ENCODE results near the gene ATP13A5. TPM values are rescaled to one million over a fixed set of nuclear protein-coding genes. Genes with fewer than 3 reads are reported as not detected.

The ATP13A5 gene
- total RNA-seq, 1 experiment from 2014 or later, result not detected

DNA sequence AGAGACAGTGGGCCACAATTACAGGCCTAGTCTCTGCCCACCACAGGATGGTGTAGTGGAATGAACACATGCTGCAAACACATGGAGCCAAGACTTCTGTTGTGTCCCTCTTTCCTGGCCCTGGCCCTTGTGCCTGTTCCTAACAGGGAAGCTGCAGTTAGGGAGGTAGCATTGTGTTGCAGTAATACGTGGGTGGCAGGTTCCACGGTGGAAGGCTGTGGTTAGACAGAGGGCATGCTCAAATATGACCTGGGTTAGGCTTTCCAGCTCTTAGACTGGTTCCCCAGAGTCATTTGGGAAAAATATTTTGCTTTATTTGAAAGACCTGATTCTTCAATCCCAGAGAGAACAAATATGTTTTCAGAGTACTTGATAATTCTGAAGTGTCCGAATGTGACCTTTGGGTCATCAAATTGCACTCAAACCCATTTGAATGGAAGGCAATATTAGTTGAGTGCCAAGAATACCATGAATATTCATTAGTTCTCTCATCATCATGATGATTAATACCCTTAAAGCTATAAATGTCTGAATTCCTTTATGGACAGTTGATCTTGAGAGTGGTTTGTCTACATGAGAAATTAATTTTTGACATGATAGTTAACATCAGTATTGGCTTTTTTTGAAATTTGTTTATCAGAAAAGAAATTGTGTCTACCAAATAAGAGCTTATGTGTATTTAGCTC lies 109.1 kb downstream of the ATP13A5 start:
- Histone ChIP-seq H2BK15ac (ENCODE audit: low read depth, low read length) (no peak overlapping the region), H3K79me1 (ENCODE audit: insufficient read depth, low read depth, low read length, poor library complexity, severe bottlenecking) (no peaks in the 10 kb centered on the region), H3K23me2 (ENCODE audit: insufficient read length, low read depth, low read length, poor library complexity, severe bottlenecking) (no peaks in the 10 kb centered on the region), H4K20me1 (ENCODE audit: control insufficient read depth, insufficient read depth, insufficient read length) (no peaks in the 10 kb centered on the region), H3K79me2 (ENCODE audit: insufficient read depth, low read length) (no peaks in the 10 kb centered on the region), H4K8ac (replicated peaks; ENCODE audit: insufficient read length, low read depth, low read length) (no peak overlapping the region), H3T11ph (ENCODE audit: low read length) (no peak overlapping the region), H3K9ac (ENCODE audit: extremely low read depth, insufficient read length, low read length) (no peak overlapping the region), H3K23ac (ENCODE audit: insufficient read length, low read depth, low read length) (no peak overlapping the region), H2BK5ac (ENCODE audit: insufficient read length, low read length) (no peak overlapping the region), H3K27me3 (ENCODE audit: insufficient read depth, low read length) (no peaks in the 10 kb centered on the region), H3K4me1 (ENCODE audit: insufficient read depth, low read length) (no peaks in the 10 kb centered on the region), H3K27ac (ENCODE audit: insufficient read length, low read depth, low read length) (no peak overlapping the region), H3K18ac (ENCODE audit: insufficient read length, low read depth, low read length) (no peak overlapping the region), H2BK120ac (ENCODE audit: low read depth, low read length, poor library complexity, severe bottlenecking) (no peak overlapping the region), H3K56ac (ENCODE audit: insufficient read length, low read depth, low read length) (no peak overlapping the region), H3K4ac (ENCODE audit: low read depth, low read length) (no peak overlapping the region), H3K4me2 (ENCODE audit: insufficient read depth, insufficient read length, low read length) (no peak overlapping the region), H3K9me3 (ENCODE audit: control insufficient read depth, low read depth, low read length) (no peaks in the 10 kb centered on the region), H4K5ac (ENCODE audit: insufficient read length, low read depth, low read length) (no peak overlapping the region), H2BK20ac (ENCODE audit: low read depth, low read length, poor library complexity, severe bottlenecking) (no peak overlapping the region), H4K91ac (ENCODE audit: insufficient read length, low read depth, low read length) (no peak overlapping the region), H2AK5ac (ENCODE audit: insufficient read length, low read length) (no peak overlapping the region), H3K14ac (ENCODE audit: insufficient read depth, low read length) (no peak overlapping the region), H2AFZ (ENCODE audit: low read length) (no peak overlapping the region), H2BK12ac (ENCODE audit: insufficient read length, low read depth, low read length) (no peak overlapping the region)
- Mint-ChIP-seq H3K4me3 (no peak overlapping the region; a peak in 1 of 5 replicates), H3K4me1 (no peaks in the 10 kb centered on the region), H3K36me3 (ENCODE audit: insufficient read depth in 1 of 3, low read depth in 3 of 3) (no peaks in the 10 kb centered on the region; a peak in 1 of 7 replicates), H3K27me3 (ENCODE audit: low read depth) (no peaks in the 10 kb centered on the region), H3K9me3 (no peaks in the 10 kb centered on the region), H3K27ac (peak overlapping the region in 1 of 3 experiments; percentile 20; a peak in 1 of 7 replicates)
- TF ChIP-seq, protein P1, sequence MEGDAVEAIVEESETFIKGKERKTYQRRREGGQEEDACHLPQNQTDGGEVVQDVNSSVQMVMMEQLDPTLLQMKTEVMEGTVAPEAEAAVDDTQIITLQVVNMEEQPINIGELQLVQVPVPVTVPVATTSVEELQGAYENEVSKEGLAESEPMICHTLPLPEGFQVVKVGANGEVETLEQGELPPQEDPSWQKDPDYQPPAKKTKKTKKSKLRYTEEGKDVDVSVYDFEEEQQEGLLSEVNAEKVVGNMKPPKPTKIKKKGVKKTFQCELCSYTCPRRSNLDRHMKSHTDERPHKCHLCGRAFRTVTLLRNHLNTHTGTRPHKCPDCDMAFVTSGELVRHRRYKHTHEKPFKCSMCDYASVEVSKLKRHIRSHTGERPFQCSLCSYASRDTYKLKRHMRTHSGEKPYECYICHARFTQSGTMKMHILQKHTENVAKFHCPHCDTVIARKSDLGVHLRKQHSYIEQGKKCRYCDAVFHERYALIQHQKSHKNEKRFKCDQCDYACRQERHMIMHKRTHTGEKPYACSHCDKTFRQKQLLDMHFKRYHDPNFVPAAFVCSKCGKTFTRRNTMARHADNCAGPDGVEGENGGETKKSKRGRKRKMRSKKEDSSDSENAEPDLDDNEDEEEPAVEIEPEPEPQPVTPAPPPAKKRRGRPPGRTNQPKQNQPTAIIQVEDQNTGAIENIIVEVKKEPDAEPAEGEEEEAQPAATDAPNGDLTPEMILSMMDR (conservative IDR thresholded peaks at IDR 0.05), result no peak
- WGBS (ENCODE audit: extremely low coverage, insufficient read length, low lambda C conversion rate), result no CpG with 5 or more reads among the region's 3 CpGs
- DNase-seq, result no peak
